Ovary (tissue), 10 donors: Measurements from ENCODE around the gene TMIGD2. TPM values are rescaled to one million over a fixed set of nuclear protein-coding genes. Genes with fewer than 3 reads are reported as not detected.
"Not testable (repeated sequence)": the region's sequence is repeated elsewhere in the genome, so short reads cannot be mapped to it uniquely, and the experiment has no call there.

ENCODE experiments used
- DNase-seq, 5 donors: peaks; one replicate each; pipeline ENCODE4 v3.0.0-alpha.2; 2019 to 2020
- H3K27ac ChIP-seq, 2 donors: fragments of 200-600 bp; one replicate each; pipeline versions ENCODE4 v1.5.1 to v1.8.0; 2019 to 2022
- H3K27me3 ChIP-seq: fragments of 200-600 bp; one replicate; pipeline ENCODE4 v1.8.0; 2022
- H3K36me3 ChIP-seq: fragments of 200-600 bp; sonication (generic); one replicate; pipeline ENCODE4 v1.5.1; 2019
- H3K4me1 ChIP-seq: one replicate; pipeline ENCODE4 v1.8.1; 2013; ENCODE audit warnings: mild to moderate bottlenecking, moderate library complexity; ENCODE audit not compliant: insufficient read depth
- H3K4me3 ChIP-seq: fragments of 200-600 bp; sonication (generic); one replicate; pipeline ENCODE4 v1.5.1; 2017
- H3K9me3 ChIP-seq, 2 donors: fragments of 200-600 bp in 1 of 2; sonication (generic) in 1 of 2; one replicate each; pipeline versions ENCODE4 v1.5.1 to v1.8.1; 2013 to 2019; ENCODE audit warnings: mild to moderate bottlenecking in 1 of 2, moderate library complexity in 1 of 2
- CTCF ChIP-seq, 3 donors: fragments of 450-650 bp in 2 of 3; fragments of 200-600 bp in 1 of 3; IDR thresholded peaks; one replicate each; pipeline versions ENCODE4 v1.5.1 to v1.8.0; 2016 to 2022; ENCODE audit warnings: antibody characterized with exemption in 3 of 3, mild to moderate bottlenecking in 1 of 3
- EP300 ChIP-seq: sonication (generic); formaldehyde crosslinking; IDR thresholded peaks from one replicate; pipeline ENCODE4 v1.6.1; 2017; ENCODE audit warnings: antibody characterized with exemption
- POLR2A ChIP-seq: fragments of 450-650 bp; IDR thresholded peaks from one replicate; pipeline ENCODE4 v1.6.1; 2017; ENCODE audit warnings: antibody characterized with exemption, mild to moderate bottlenecking, moderate library complexity
- WGBS, 3 donors: extraction: QIAGEN DNeasy Blood & Tissue Kit in 1 of 3; methylation state at CpG; one replicate each; pipeline versions ENCODE4 v1.1.5 to v1.1.7; 2013 to 2017; 5-methylcytosine and 5-hydroxymethylcytosine counted together
- intact Hi-C, 4 donors: fragments of 100-400 bp; cut with DNase I; formaldehyde crosslinking; loops; one replicate each; pipeline versions ENCODE4 v1.11.0 to v1.15.1; 2022 to 2023
- long read RNA-seq, 3 donors: library from polyadenylated mRNA in 2 of 3; unstranded in 2 of 3; transcript quantifications; one replicate each; pipeline ENCODE4 v2.0.0 and lab custom pipeline, GENCODE V29; 2021 to 2026
- polyA plus RNA-seq, 2 donors: library from polyadenylated mRNA; stranded (reverse); fragments of 200-250 nt in 1 of 2; fragments of 350-450 nt in 1 of 2; fragmentation: Illumina TruSeq in 1 of 2; extraction: RNeasy Lipid Tissue Mini Kit (QIAGEN cat#74804) in 1 of 2; gene quantifications; one replicate each; pipeline ENCODE4 v1.2.3, GENCODE V29; 2013 to 2014
- total RNA-seq, 7 donors: library from RNA; depleted of rRNA in 2 of 7; stranded (reverse); fragments of >200 nt in 2 of 7; fragmentation: NEBNext Ultra II Directional in 3 of 7; extraction: Animal tissue kit (Norgen Biotek cat#: 25700) in 3 of 7; gene quantifications; one replicate each; pipeline versions ENCODE4 v1.1.0 to v1.2.4, GENCODE V29; 2016 to 2023
- donor health status: DM: no; HTN: no; CAD: no; lungs with moderate emphysema.
- donor health status: DM: no; HTN: no; CAD: no.
- donor health status: Bipolar disorder and iron deficiency.
- donor health status: DM: yes; HTN: yes; CAD: no.
- donor health status: DM: no; HTN: no; CAD: no.
- donor health status: DM: yes; HTN: yes; CAD: no.

Gene TMIGD2
- total RNA-seq = under 1 TPM in 1 of 7 donors, not detected in 6; 0.36 TPM
- under 1 TPM in 1 of 2 donors, not detected in 1; 0.29 TPM for polyA plus RNA-seq
- long read RNA-seq, donor 1 = 0 reads
- long read RNA-seq, donor 2 = 0 reads
- long read RNA-seq, donor 3 = 0 reads

GRCh38 chr19:4302243-4302640, at the start of gene TMIGD2:
Gene TMIGD2, minus strand, starts transcription at chr19:4302389. Its CDS starts 4 bp downstream, at chr19:4302385.
- Histone ChIP-seq H3K4me3 (no peak within 1 kb of the TSS), H3K36me3 (no peaks in the 10 kb centered on the region), H3K27ac (no peak within 1 kb of the TSS), H3K9me3 (no peaks in the 10 kb centered on the region), H3K27me3 (no peaks in the 10 kb centered on the region), H3K4me1 (no peaks in the 10 kb centered on the region)
- intact Hi-C loops = no loop called here
- DNase-seq = no peak
- WGBS, 3 donors = 60 to 65% (median 60%) methylated on average over 8 of the region's 8 CpGs
- no peak for TF ChIP-seq CTCF (IDR thresholded peaks at IDR 0.05)
- TF ChIP-seq EP300 = no peak
- no peak for TF ChIP-seq POLR2A

GRCh38 chr19:4350726-4351125, 48.5 kb upstream of the TMIGD2 start:
- no peak overlapping the region for H3K4me3 ChIP-seq
- H3K36me3 ChIP-seq = no peaks in the 10 kb centered on the region
- no peaks in the 10 kb centered on the region for H3K27me3 ChIP-seq
- no peak for DNase-seq
- 92 to 95% (median 94%) methylated on average over 9 of the region's 9 CpGs for WGBS, 3 donors
- H3K27ac ChIP-seq = no peak overlapping the region
- no peak for TF ChIP-seq CTCF (IDR thresholded peaks at IDR 0.05)
- no peak for TF ChIP-seq POLR2A
- TF ChIP-seq EP300 = no peak
- peaks cover 2% of the 10 kb centered on the region for H3K4me1 ChIP-seq
- H3K9me3 ChIP-seq = no peaks in the 10 kb centered on the region
- intact Hi-C loops = loop anchor here in 1 of 4 donors (5.0 kb wide), 1 partner anchor 83 kb away; no protein-coding TSS in a partner anchor

- Histone ChIP-seq H3K27ac (no peak overlapping the region), H3K4me3 (no peak overlapping the region), H3K27me3 (no peaks in the 10 kb centered on the region), H3K9me3 (no peaks in the 10 kb centered on the region), H3K4me1 (peaks cover 4% of the 10 kb centered on the region), H3K36me3 (no peaks in the 10 kb centered on the region)
- TF ChIP-seq POLR2A = no peak
- TF ChIP-seq CTCF (IDR thresholded peaks at IDR 0.05) = no peak
- no peak for TF ChIP-seq EP300
- 77 to 91% (median 81%) methylated on average over 8 of the region's 8 CpGs for WGBS, 3 donors
- intact Hi-C loops = loop anchor here in 1 of 4 donors (5.0 kb wide), 1 partner anchor 83 kb away; no protein-coding TSS in a partner anchor
- no peak for DNase-seq
Measured at GRCh38 chr19:4350111-4350510, 47.9 kb upstream of the TMIGD2 start.

GRCh38 chr19:4349225-4349624, 47.0 kb upstream of the TMIGD2 start:
- WGBS, 3 donors = 87 to 95% (median 90%) methylated on average over 16 of the region's 16 CpGs
- not testable (repeated sequence) for H3K9me3 ChIP-seq, H3K4me3 ChIP-seq, H3K4me1 ChIP-seq, H3K27me3 ChIP-seq, H3K36me3 ChIP-seq, DNase-seq, H3K27ac ChIP-seq
- intact Hi-C loops = loop anchor here in 1 of 4 donors (10.0 kb wide), 1 partner anchor 84 kb away; no protein-coding TSS in a partner anchor

- Histone ChIP-seq H3K4me1 (peaks cover 2% of the 10 kb centered on the region), H3K27me3 (no peaks in the 10 kb centered on the region), H3K27ac (no peak overlapping the region), H3K36me3 (no peaks in the 10 kb centered on the region), H3K4me3 (no peak overlapping the region), H3K9me3 (no peaks in the 10 kb centered on the region)
- WGBS, 3 donors = 80 to 86% (median 81%) methylated on average over 6 of the region's 6 CpGs
- no peak for TF ChIP-seq EP300
- no peak for TF ChIP-seq CTCF (IDR thresholded peaks at IDR 0.05)
- TF ChIP-seq POLR2A = no peak
- no peak for DNase-seq
- intact Hi-C loops = loop anchor here in 1 of 4 donors (10.0 kb wide), 1 partner anchor 83 kb away; no protein-coding TSS in a partner anchor
Measured at GRCh38 chr19:4347521-4347920, 45.3 kb upstream of the TMIGD2 start.
